Breast epithelium (tissue), 3 donors: ENCODE measurements around the gene EPC1.

Experiments used
- CTCF ChIP-seq, 3 donors: fragments of 450-650 bp; IDR thresholded peaks; one replicate each; pipeline ENCODE4 v1.5.1; 2016 to 2017; ENCODE audit warnings: antibody characterized with exemption in 3 of 3, mild to moderate bottlenecking in 3 of 3, moderate library complexity in 3 of 3
- POLR2A ChIP-seq: fragments of 450-650 bp; IDR thresholded peaks from one replicate; pipeline ENCODE4 v1.6.1; 2016; ENCODE audit warnings: antibody characterized with exemption, mild to moderate bottlenecking, moderate library complexity
- POLR2AphosphoS5 ChIP-seq, 3 donors: sonication (generic); formaldehyde crosslinking; IDR thresholded peaks; one replicate each; pipeline ENCODE4 v1.6.1; 2017; ENCODE audit warnings: antibody characterized with exemption in 3 of 3

GRCh38 chr10:32376097-32376496 is 29.1 kb upstream of the EPC1 start:
- TF ChIP-seq CTCF (IDR thresholded peaks at IDR 0.05) (no peak), POLR2A (no peak), POLR2AphosphoS5 (IDR thresholded peaks at IDR 0.05) (no peak)
